ENCODE results near the gene KRT33A.

- TF ChIP-seq CTCF (IDR thresholded peaks at IDR 0.05; ENCODE audit: borderline replicate concordance, extremely low read depth, low read length, poor library complexity, severe bottlenecking): no peak
- no peak for TF ChIP-seq EZH2 (IDR thresholded peaks at IDR 0.05; ENCODE audit: borderline replicate concordance, low read depth, low read length, severe bottlenecking)
Observed at GRCh38 chr17:41352597-41353366, 2.2 kb upstream of the KRT33A start.

Measured in DND-41 (cell line).